Measurements from ENCODE around the gene CACNA1B. TPM values are rescaled to one million over a fixed set of nuclear protein-coding genes. Genes with fewer than 3 reads are reported as not detected.

Gene CACNA1B
- polyA plus RNA-seq, 1 of the 3 experiments (the other 2 are of a cell fraction), result 0.03 TPM

- Histone ChIP-seq H3K27me3 (ENCODE audit: insufficient read depth) (no peaks in the 10 kb centered on the region), H3K9ac (no peak overlapping the region), H3K4me1 (ENCODE audit: control insufficient read depth in 1 of 2, insufficient read depth in 2 of 2, low read depth in 1 of 2, low read length in 1 of 2) (no peaks in the 10 kb centered on the region), H3K4me3 (ENCODE audit: low read depth in 2 of 2, low read length in 1 of 2) (no peak overlapping the region), H2AFZ (ENCODE audit: low read depth) (no peak overlapping the region), H3K27ac (ENCODE audit: low read depth in 2 of 2, low read length in 1 of 2) (no peak overlapping the region), H3K36me3 (replicated peaks in 1 of 2; ENCODE audit: control insufficient read depth in 1 of 2, insufficient read depth in 2 of 2, low read length in 1 of 2) (no peaks in the 10 kb centered on the region), H3K9me2 (no peaks in the 10 kb centered on the region), H3K79me2 (ENCODE audit: insufficient read depth) (no peaks in the 10 kb centered on the region), H3K4me2 (no peak overlapping the region), H3K9me3 (no peaks in the 10 kb centered on the region), H3F3A (replicated peaks; ENCODE audit: insufficient read depth) (no peaks in the 10 kb centered on the region), H4K20me1 (ENCODE audit: insufficient read depth) (no peaks in the 10 kb centered on the region)
- ChIA-PET CTCF (no interaction called here), POLR2A (no interaction called here)
- TF ChIP-seq SMC3 (IDR thresholded peaks at IDR 0.05; ENCODE audit: low read depth, low read length), result no peak
- no peak for TF ChIP-seq SIN3A (IDR thresholded peaks at IDR 0.05; ENCODE audit: borderline replicate concordance, low read depth, low read length)
- no peak for TF ChIP-seq TEAD4 (IDR thresholded peaks at IDR 0.05; ENCODE audit: borderline replicate concordance, insufficient read depth)
- TF ChIP-seq, protein P1, sequence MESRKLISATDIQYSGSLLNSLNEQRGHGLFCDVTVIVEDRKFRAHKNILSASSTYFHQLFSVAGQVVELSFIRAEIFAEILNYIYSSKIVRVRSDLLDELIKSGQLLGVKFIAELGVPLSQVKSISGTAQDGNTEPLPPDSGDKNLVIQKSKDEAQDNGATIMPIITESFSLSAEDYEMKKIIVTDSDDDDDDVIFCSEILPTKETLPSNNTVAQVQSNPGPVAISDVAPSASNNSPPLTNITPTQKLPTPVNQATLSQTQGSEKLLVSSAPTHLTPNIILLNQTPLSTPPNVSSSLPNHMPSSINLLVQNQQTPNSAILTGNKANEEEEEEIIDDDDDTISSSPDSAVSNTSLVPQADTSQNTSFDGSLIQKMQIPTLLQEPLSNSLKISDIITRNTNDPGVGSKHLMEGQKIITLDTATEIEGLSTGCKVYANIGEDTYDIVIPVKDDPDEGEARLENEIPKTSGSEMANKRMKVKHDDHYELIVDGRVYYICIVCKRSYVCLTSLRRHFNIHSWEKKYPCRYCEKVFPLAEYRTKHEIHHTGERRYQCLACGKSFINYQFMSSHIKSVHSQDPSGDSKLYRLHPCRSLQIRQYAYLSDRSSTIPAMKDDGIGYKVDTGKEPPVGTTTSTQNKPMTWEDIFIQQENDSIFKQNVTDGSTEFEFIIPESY (IDR thresholded peaks at IDR 0.05; ENCODE audit: borderline replicate concordance, low read depth), result no peak
- no peak for TF ChIP-seq FOXJ3 (CRISPR knock-in tag; IDR thresholded peaks at IDR 0.05)
- TF ChIP-seq TAF1 (IDR thresholded peaks at IDR 0.05; ENCODE audit: borderline replicate concordance, low read depth, low read length), result no peak
- TF ChIP-seq RCOR1 (IDR thresholded peaks at IDR 0.05; ENCODE audit: low read length), result no peak
- TF ChIP-seq GABPA (IDR thresholded peaks at IDR 0.05; ENCODE audit: low read depth), result no peak
- no peak for TF ChIP-seq POLR2AphosphoS5 (IDR thresholded peaks at IDR 0.05; ENCODE audit: low read depth, low read length)
- no peak for TF ChIP-seq RAD21 (IDR thresholded peaks at IDR 0.05; ENCODE audit: low read length)
- no peak for TF ChIP-seq USF2 (IDR thresholded peaks at IDR 0.05; ENCODE audit: borderline replicate concordance, low read depth, low read length)
- no peak for TF ChIP-seq NRF1 (IDR thresholded peaks at IDR 0.05; ENCODE audit: low read depth, low read length)
- no peak for TF ChIP-seq MXI1 (IDR thresholded peaks at IDR 0.05; ENCODE audit: low read depth, low read length)
- peak; percentile 13 for DNase-seq
- 59% methylated on average over 10 of the region's 15 CpGs for WGBS (ENCODE audit: low lambda C conversion rate)
Observed at GRCh38 chr9:138051586-138052321, 174.2 kb downstream of the CACNA1B start.

DNA sequence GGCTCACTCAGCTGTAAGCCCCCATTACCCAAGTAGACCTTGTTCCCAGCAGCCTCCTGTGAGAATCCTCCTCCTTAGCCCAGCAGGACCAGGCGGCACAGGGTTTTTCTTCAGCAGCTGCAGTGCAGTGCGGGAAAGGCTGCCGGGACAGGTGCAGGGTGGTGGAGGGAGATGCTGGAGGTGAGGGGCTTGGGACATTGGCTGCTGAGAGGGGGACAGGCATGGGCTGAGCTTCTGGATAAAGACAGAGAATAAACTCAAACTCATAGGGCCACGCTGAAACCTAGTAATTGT is 174.7 kb downstream of the CACNA1B start:
- H3K36me3 ChIP-seq (replicated peaks in 1 of 2; ENCODE audit: control insufficient read depth in 1 of 2, insufficient read depth in 2 of 2, low read length in 1 of 2), result no peaks in the 10 kb centered on the region
- H3K27ac ChIP-seq (ENCODE audit: low read depth in 2 of 2, low read length in 1 of 2), result no peak overlapping the region
- no peaks in the 10 kb centered on the region for H3K79me2 ChIP-seq (ENCODE audit: insufficient read depth)
- WGBS (ENCODE audit: low lambda C conversion rate), result 68% methylated on average over 4 of the region's 4 CpGs
- H3F3A ChIP-seq (replicated peaks; ENCODE audit: insufficient read depth), result no peaks in the 10 kb centered on the region
- H3K9me2 ChIP-seq, result no peaks in the 10 kb centered on the region
- no peaks in the 10 kb centered on the region for H3K9me3 ChIP-seq
- H3K4me1 ChIP-seq (ENCODE audit: control insufficient read depth in 1 of 2, insufficient read depth in 2 of 2, low read depth in 1 of 2, low read length in 1 of 2), result no peaks in the 10 kb centered on the region
- H4K20me1 ChIP-seq (ENCODE audit: insufficient read depth), result no peaks in the 10 kb centered on the region
- no peak overlapping the region for H3K9ac ChIP-seq
- CTCF ChIA-PET, result no interaction called here
- H3K4me3 ChIP-seq (ENCODE audit: low read depth in 2 of 2, low read length in 1 of 2), result no peak overlapping the region
- no peaks in the 10 kb centered on the region for H3K27me3 ChIP-seq (ENCODE audit: insufficient read depth)
- POLR2A ChIA-PET, result no interaction called here
- no peak overlapping the region for H3K4me2 ChIP-seq
- DNase-seq, result peak; percentile 3
- no peak overlapping the region for H2AFZ ChIP-seq (ENCODE audit: low read depth)
- TF ChIP-seq SIN3A (IDR thresholded peaks at IDR 0.05; ENCODE audit: borderline replicate concordance, low read depth, low read length) (no peak), YY1 (IDR thresholded peaks at IDR 0.05; ENCODE audit: low read depth) (no peak), RAD21 (IDR thresholded peaks at IDR 0.05; ENCODE audit: low read length) (no peak), EP300 (IDR thresholded peaks at IDR 0.05; ENCODE audit: borderline replicate concordance in 1 of 2, low read depth in 1 of 2, low read length in 1 of 2) (no peak), TEAD4 (IDR thresholded peaks at IDR 0.05; ENCODE audit: borderline replicate concordance, insufficient read depth) (no peak), TAF1 (IDR thresholded peaks at IDR 0.05; ENCODE audit: borderline replicate concordance, low read depth, low read length) (no peak), CHD2 (IDR thresholded peaks at IDR 0.05; ENCODE audit: low read length, partially characterized antibody) (no peak)
- TF ChIP-seq, protein P1 (IDR thresholded peaks at IDR 0.05; ENCODE audit: borderline replicate concordance, low read depth), result no peak
- TF ChIP-seq, protein P2, sequence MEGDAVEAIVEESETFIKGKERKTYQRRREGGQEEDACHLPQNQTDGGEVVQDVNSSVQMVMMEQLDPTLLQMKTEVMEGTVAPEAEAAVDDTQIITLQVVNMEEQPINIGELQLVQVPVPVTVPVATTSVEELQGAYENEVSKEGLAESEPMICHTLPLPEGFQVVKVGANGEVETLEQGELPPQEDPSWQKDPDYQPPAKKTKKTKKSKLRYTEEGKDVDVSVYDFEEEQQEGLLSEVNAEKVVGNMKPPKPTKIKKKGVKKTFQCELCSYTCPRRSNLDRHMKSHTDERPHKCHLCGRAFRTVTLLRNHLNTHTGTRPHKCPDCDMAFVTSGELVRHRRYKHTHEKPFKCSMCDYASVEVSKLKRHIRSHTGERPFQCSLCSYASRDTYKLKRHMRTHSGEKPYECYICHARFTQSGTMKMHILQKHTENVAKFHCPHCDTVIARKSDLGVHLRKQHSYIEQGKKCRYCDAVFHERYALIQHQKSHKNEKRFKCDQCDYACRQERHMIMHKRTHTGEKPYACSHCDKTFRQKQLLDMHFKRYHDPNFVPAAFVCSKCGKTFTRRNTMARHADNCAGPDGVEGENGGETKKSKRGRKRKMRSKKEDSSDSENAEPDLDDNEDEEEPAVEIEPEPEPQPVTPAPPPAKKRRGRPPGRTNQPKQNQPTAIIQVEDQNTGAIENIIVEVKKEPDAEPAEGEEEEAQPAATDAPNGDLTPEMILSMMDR (IDR thresholded peaks at IDR 0.05), result no peak

All from SK-N-SH (cell line).